ENCODE data around the gene HSD11B1L. TPM values are rescaled to one million over a fixed set of nuclear protein-coding genes. Genes with fewer than 3 reads are reported as not detected.

Gene HSD11B1L
- 12.4 and 13.4 TPM in 2 replicates for total RNA-seq

GRCh38 chr19:5680437-5681368, at the start of gene HSD11B1L, which contains the start of gene MICOS13:
Gene HSD11B1L, plus strand, starts transcription at chr19:5681027. Its CDS starts 3,806 bp downstream, at chr19:5684833.
Gene MICOS13, minus strand, starts transcription at chr19:5680516. Its CDS starts 30 bp downstream, at chr19:5680486.

GRCh38 chr19:5690125-5690954, 9.5 kb downstream of the HSD11B1L start, which contains the start of gene RPL36:
Gene RPL36, plus strand, starts transcription at chr19:5690295. Its CDS starts 213 bp downstream, at chr19:5690508.

GRCh38 chr19:5719961-5720790, 39.3 kb downstream of the HSD11B1L start, which contains the start of the genes CATSPERD and LONP1:
Gene CATSPERD, plus strand, starts transcription at chr19:5720637. Its CDS starts 101 bp downstream, at chr19:5720738.
Gene LONP1, minus strand, starts transcription at chr19:5720146. Its CDS starts 14 bp downstream, at chr19:5720132.

Other genes starting within 250 kb of the HSD11B1L start
- not detected in 2 replicates for gene ZNRF4, start 225.6 kb upstream of the HSD11B1L start, total RNA-seq
- 14.8 and 16.9 TPM in 2 replicates for gene TINCR, start 113.1 kb upstream of the HSD11B1L start, total RNA-seq
- 12.6 and 18.3 TPM in 2 replicates for gene SAFB2, start 58.3 kb upstream of the HSD11B1L start, total RNA-seq
- 41.0 and 65.4 TPM in 2 replicates for gene SAFB, start 57.9 kb upstream of the HSD11B1L start, total RNA-seq
- gene MICOS13, start 511 bp upstream of the HSD11B1L start, total RNA-seq: 65.2 and 74.3 TPM in 2 replicates
- 1,285 and 1,355 TPM in 2 replicates for gene RPL36, start 9.3 kb downstream of the HSD11B1L start, total RNA-seq
- 91.7 and 149 TPM in 2 replicates for gene LONP1, start 39.1 kb downstream of the HSD11B1L start, total RNA-seq
- gene CATSPERD, start 39.6 kb downstream of the HSD11B1L start, total RNA-seq: not detected in 2 replicates
- gene PRR22, start 103.7 kb downstream of the HSD11B1L start, total RNA-seq: 0.21 and 0.46 TPM in 2 replicates
- gene DUS3L, start 110.1 kb downstream of the HSD11B1L start, total RNA-seq: 21.9 and 24.6 TPM in 2 replicates
- 0.23 TPM in 1 of 2 replicates, not detected in the other for gene NRTN, start 124.0 kb downstream of the HSD11B1L start, total RNA-seq
- gene FUT6, start 158.7 kb downstream of the HSD11B1L start, total RNA-seq: 0.19 and 0.21 TPM in 2 replicates
- gene FUT3, start 170.4 kb downstream of the HSD11B1L start, total RNA-seq: 12.6 and 15.4 TPM in 2 replicates
- gene FUT5, start 189.5 kb downstream of the HSD11B1L start, total RNA-seq: not detected in 2 replicates
- gene NDUFA11, start 222.8 kb downstream of the HSD11B1L start, total RNA-seq: 257 and 322 TPM in 2 replicates
- 1.7 and 2.5 TPM in 2 replicates for gene VMAC, start 223.8 kb downstream of the HSD11B1L start, total RNA-seq
- 7.0 and 12.6 TPM in 2 replicates for gene CAPS, start 233.2 kb downstream of the HSD11B1L start, total RNA-seq